GM12892 (cell line): ENCODE data around the gene ZNF423.

ENCODE experiments used
- POLR2A ChIP-seq: IDR thresholded peaks from 2 replicates; pipeline ENCODE4 v1.6.1; 2011; ENCODE audit warnings: low read depth, low read length, control low read depth
- POLR2AphosphoS5 ChIP-seq: IDR thresholded peaks from 2 replicates; pipeline ENCODE4 v1.6.1; 2011; ENCODE audit warnings: low read depth, low read length, control low read depth
- TAF1 ChIP-seq: IDR thresholded peaks from 2 replicates; pipeline ENCODE4 v1.6.1; 2011; ENCODE audit warnings: low read depth, mild to moderate bottlenecking, control low read depth, low read length, borderline replicate concordance

- TF ChIP-seq POLR2AphosphoS5 (no peak), POLR2A (no peak), TAF1 (no peak)
These were observed 258.1 kb downstream of the ZNF423 start for GRCh38 chr16:49597796-49598195.
